GM19099 (cell line): ENCODE measurements around the gene NECTIN1.
A peak's percentile ranks its signal among the peaks of the same experiment; 100 is the strongest.

Experiments
- POLR2A ChIP-seq: IDR thresholded peaks from 3 replicates; pipeline ENCODE4 v1.6.1; 2011; ENCODE audit warnings: low read depth; ENCODE audit not compliant: insufficient read length; ENCODE audit errors: extremely low read depth

Gene NECTIN1, protein sequence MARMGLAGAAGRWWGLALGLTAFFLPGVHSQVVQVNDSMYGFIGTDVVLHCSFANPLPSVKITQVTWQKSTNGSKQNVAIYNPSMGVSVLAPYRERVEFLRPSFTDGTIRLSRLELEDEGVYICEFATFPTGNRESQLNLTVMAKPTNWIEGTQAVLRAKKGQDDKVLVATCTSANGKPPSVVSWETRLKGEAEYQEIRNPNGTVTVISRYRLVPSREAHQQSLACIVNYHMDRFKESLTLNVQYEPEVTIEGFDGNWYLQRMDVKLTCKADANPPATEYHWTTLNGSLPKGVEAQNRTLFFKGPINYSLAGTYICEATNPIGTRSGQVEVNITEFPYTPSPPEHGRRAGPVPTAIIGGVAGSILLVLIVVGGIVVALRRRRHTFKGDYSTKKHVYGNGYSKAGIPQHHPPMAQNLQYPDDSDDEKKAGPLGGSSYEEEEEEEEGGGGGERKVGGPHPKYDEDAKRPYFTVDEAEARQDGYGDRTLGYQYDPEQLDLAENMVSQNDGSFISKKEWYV

GRCh38 chr11:119728651-119729580 is at the start of gene NECTIN1:
Gene NECTIN1 (minus strand): TSS chr11:119729200. CDS start chr11:119728553, 647 bp downstream.
- peak; percentile 79 for TF ChIP-seq POLR2A

- no peak for TF ChIP-seq POLR2A
Measured at GRCh38 chr11:119778391-119779194, 49.6 kb upstream of the NECTIN1 start.

DNA sequence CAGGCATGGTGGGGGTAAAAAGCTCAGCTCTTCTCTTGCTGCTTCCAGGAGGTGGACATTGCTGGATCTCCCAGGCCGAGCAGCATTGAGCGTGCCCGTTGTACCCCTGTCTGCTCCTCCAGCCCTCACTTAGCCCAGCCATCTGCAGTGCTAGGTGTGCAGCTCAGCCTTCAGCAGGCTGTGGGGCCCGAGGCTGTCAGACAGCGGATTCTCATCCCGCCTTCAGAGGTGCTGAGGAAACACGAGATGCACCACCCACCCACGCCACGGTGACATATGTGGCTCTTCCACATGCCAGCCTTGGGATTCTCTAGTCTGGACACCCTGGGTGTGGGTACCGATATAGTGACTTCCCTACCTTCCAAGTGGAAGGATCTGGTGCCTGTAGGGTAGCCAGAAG is 48.9 kb upstream of the NECTIN1 start:
- TF ChIP-seq POLR2A, result no peak

- TF ChIP-seq POLR2A, result no peak
Measured at GRCh38 chr11:119776651-119777050, 47.7 kb upstream of the NECTIN1 start.

GRCh38 chr11:119776031-119776636 is 47.1 kb upstream of the NECTIN1 start:
- TF ChIP-seq POLR2A, result no peak

- no peak for TF ChIP-seq POLR2A
Measured at GRCh38 chr11:119774172-119774763, 45.3 kb upstream of the NECTIN1 start.

- TF ChIP-seq POLR2A, result no peak
Measured at GRCh38 chr11:119772641-119773415, 43.8 kb upstream of the NECTIN1 start.

DNA sequence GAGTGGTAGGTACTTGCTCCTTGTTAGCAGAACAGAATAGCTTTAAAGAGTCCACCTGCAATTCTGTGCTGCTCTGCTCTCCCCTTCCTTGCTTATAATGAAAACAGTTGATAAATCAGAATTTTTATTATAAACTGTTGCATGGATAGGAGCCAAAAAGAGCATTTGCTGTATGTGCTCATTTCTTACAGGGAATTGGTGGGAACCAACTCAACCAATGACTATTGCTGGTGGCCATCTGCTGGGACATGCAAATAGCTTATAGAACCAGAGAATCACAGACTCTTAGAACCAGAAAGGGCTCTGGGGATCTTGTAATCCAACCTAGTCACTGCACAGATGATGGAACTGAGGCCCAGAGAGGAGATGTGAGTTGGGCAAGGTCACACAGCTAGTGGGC is 43.1 kb upstream of the NECTIN1 start:
- no peak for TF ChIP-seq POLR2A

DNA sequence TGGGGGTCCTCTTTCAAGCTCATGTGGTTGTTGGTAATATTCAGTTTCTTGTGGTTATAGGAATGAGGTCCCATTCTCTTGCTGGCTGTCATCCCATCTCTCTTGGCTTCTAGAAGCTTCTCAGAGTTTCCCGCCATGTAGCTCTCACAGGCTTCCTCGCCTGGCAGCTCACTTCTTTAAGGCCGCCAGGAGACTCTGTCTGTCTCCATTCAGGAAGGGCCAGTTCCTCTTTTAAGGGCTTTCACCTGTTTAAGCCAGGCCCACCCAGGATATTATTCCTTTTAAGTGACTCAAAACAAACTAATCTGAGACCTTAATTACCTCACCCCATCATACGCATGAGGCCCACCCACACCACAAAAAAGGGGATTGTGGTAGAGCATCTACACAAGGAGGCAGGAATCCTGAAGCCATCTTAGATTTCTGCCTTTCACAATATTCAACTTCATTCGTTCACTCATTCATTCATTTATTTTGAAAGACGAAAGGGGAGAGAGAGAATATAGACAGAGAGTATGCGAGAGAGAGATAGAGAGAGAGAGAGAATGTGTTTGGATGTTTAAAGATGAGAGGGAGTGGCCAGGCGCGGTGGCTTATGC is 42.3 kb upstream of the NECTIN1 start:
- TF ChIP-seq POLR2A, result no peak

DNA sequence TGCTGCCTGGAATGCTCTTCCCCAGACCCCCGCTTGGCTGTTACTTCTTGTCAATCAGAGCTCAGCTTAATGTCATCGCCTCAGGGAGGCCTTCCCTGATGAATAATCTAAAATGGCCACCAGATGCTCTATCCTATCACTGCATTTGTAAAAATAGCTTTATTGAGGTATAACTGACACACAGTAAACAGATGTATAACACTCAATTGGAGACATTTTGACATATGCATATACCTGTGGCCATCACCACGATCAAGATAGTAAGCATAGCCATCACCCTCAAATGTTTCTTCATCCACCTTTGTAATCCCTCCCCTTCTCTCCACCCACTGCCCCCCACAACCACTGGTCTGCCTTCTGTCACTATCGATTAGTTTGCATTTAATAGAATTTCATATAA is 36.6 kb upstream of the NECTIN1 start:
- TF ChIP-seq POLR2A, result no peak

GRCh38 chr11:119764108-119764868 is 35.3 kb upstream of the NECTIN1 start:
- no peak for TF ChIP-seq POLR2A
